HCT116 (cell line): ENCODE measurements around the gene PNMT. TPM values are rescaled to one million over a fixed set of nuclear protein-coding genes. Genes with fewer than 3 reads are reported as not detected.

Experiments
- ATAC-seq: fragments of 200-7000 bp; cut with Tn5 transposase; 2 replicates; pipeline ENCODE4 v1.9.1; 2020; ENCODE audit warnings: mild to moderate bottlenecking, moderate library complexity
- BruUV-seq: library from RNA; stranded (reverse); fragments of 400-500 nt; replicated peaks from 2 replicates; lab custom pipeline; 2021; lab: Mats Ljungman, UMichigan
- CTCF ChIA-PET: fragments of 300-600 bp; sonication (Branson Sonifier 250); formaldehyde crosslinking; loops from one replicate; lab custom pipeline; 2021; ENCODE audit warnings: antibody characterized with exemption; lab: Charles Lee
- POLR2A ChIA-PET: fragments of 300-600, 350-600 bp; sonication (Branson Sonifier 250); formaldehyde crosslinking; loops from one replicate; lab custom pipeline; 2021; ENCODE audit warnings: antibody characterized with exemption; lab: Charles Lee
- RAD21 ChIA-PET, 2 experiments: fragments of 300-600 bp; sonication (Branson Sonifier 250); formaldehyde crosslinking; loops; one replicate each; lab custom pipeline; 2023; ENCODE audit warnings: low total read pairs in 2 of 2; ENCODE audit not compliant: uncharacterized antibody in 2 of 2, unreplicated experiment in 2 of 2, low non-redundant PET in 1 of 2; lab: Charles Lee
- DNase-seq: peaks from one replicate; pipeline ENCODE4 v3.0.0-alpha.2; 2010; ENCODE audit warnings: low read depth, low spot score
- H2AFZ ChIP-seq: fragments of 200-600 bp; shearing (Covaris generic), sonication (generic); 2 replicates; pipeline ENCODE4 v1.6.1; 2017; ENCODE audit warnings: low read depth, mixed run types, mixed read lengths, antibody characterized with exemption, low read length; ENCODE audit not compliant: poor library complexity, severe bottlenecking
- H3K27ac ChIP-seq: 2 replicates; pipeline ENCODE4 v1.5.1; 2012; ENCODE audit warnings: low read depth, low read length
- H3K27me3 ChIP-seq: fragments of 200-600 bp; sonication (generic); 2 replicates; pipeline ENCODE4 v1.6.1; 2016; ENCODE audit warnings: mixed run types, low read length, mixed read lengths; ENCODE audit not compliant: insufficient read depth
- H3K36me3 ChIP-seq, 2 experiments: fragments of 200-500 bp in 1 of 2; fragments of 200-600 bp in 1 of 2; sonication (Bioruptor generic) in 1 of 2; sonication (generic) in 1 of 2; 2 replicates each; pipeline versions ENCODE4 v1.5.1 to v1.6.1; 2014 to 2016; ENCODE audit warnings: low read length in 2 of 2, inconsistent platforms in 1 of 2, mixed read lengths in 1 of 2, mixed run types in 1 of 2; ENCODE audit not compliant: insufficient read depth in 2 of 2, control insufficient read depth in 1 of 2
- H3K4me1 ChIP-seq, 2 experiments: fragments of 200-600 bp in 1 of 2; sonication (generic) in 1 of 2; 2 replicates each; pipeline versions ENCODE4 v1.5.1 to v1.6.1; 2012 to 2017; ENCODE audit warnings: low read length in 2 of 2, inconsistent platforms in 1 of 2, mild to moderate bottlenecking in 1 of 2, mixed read lengths in 1 of 2, mixed run types in 1 of 2, moderate library complexity in 1 of 2; ENCODE audit not compliant: insufficient read depth in 2 of 2, control insufficient read depth in 1 of 2
- H3K4me2 ChIP-seq: fragments of 200-600 bp; sonication (generic); 2 replicates; pipeline ENCODE4 v1.6.1; 2017; ENCODE audit warnings: mixed run types, low read length, mixed read lengths
- H3K4me3 ChIP-seq, 2 experiments: fragments of 200-600 bp in 1 of 2; sonication (generic) in 1 of 2; replicated peaks in 1 of 2; 2 replicates each; pipeline ENCODE4 v1.5.1; 2011 to 2016; ENCODE audit warnings: low read length in 2 of 2, control low read depth in 1 of 2, low read depth in 1 of 2, mild to moderate bottlenecking in 1 of 2, mixed read lengths in 1 of 2, mixed run types in 1 of 2
- H3K79me2 ChIP-seq: fragments of 200-600 bp; sonication (generic); 2 replicates; pipeline ENCODE4 v1.6.1; 2017; ENCODE audit warnings: mild to moderate bottlenecking, mixed run types, low read length, moderate library complexity, mixed read lengths; ENCODE audit not compliant: insufficient read depth
- H3K9ac ChIP-seq: fragments of 200-600 bp; sonication (generic); 2 replicates; pipeline ENCODE4 v1.6.1; 2016; ENCODE audit warnings: low read length, mixed read lengths
- H3K9me2 ChIP-seq: fragments of 200-600 bp; sonication (generic), shearing (Covaris generic); 2 replicates; pipeline ENCODE4 v1.6.1; 2017; ENCODE audit warnings: mixed run types, mild to moderate bottlenecking, moderate library complexity; ENCODE audit not compliant: insufficient read depth
- H3K9me3 ChIP-seq, 2 experiments: fragments of 200-500 bp in 1 of 2; fragments of 200-600 bp in 1 of 2; sonication (Bioruptor generic) in 1 of 2; sonication (generic) in 1 of 2; 2 replicates each; pipeline ENCODE4 v1.6.1; 2014 to 2017; ENCODE audit warnings: low read length in 2 of 2, mixed read lengths in 2 of 2, inconsistent platforms in 1 of 2, low read depth in 1 of 2, mild to moderate bottlenecking in 1 of 2, mixed run types in 1 of 2, moderate library complexity in 1 of 2; ENCODE audit not compliant: control insufficient read depth in 1 of 2, insufficient read depth in 1 of 2
- H4K20me1 ChIP-seq: fragments of 200-600 bp; sonication (generic), shearing (Covaris generic); 2 replicates; pipeline ENCODE4 v1.6.1; 2017; ENCODE audit warnings: mixed run types, mild to moderate bottlenecking, moderate library complexity; ENCODE audit not compliant: insufficient read depth
- CBX3 ChIP-seq: IDR thresholded peaks from 2 replicates; pipeline ENCODE4 v1.6.1; 2012; ENCODE audit warnings: low read depth
- CEBPB ChIP-seq: IDR thresholded peaks from 2 replicates; pipeline ENCODE4 v1.6.1; 2012; ENCODE audit warnings: low read depth
- EGR1 ChIP-seq: IDR thresholded peaks from 2 replicates; pipeline ENCODE4 v1.6.1; 2012; ENCODE audit warnings: low read depth
- EZH2 ChIP-seq: fragments of 200-600 bp; sonication (generic); IDR thresholded peaks from 2 replicates; pipeline ENCODE4 v1.6.1; 2017; ENCODE audit warnings: antibody characterized with exemption, mixed run types
- EZH2phosphoT487 ChIP-seq: fragments of 200-600 bp; IDR thresholded peaks from 2 replicates; pipeline ENCODE4 v1.6.1; 2018; ENCODE audit warnings: antibody characterized with exemption, borderline replicate concordance
- FOSL1 ChIP-seq: IDR thresholded peaks from 2 replicates; pipeline ENCODE4 v1.6.1; 2012; ENCODE audit warnings: low read depth
- JUND ChIP-seq: IDR thresholded peaks from 2 replicates; pipeline ENCODE4 v1.6.1; 2012
- POLR2AphosphoS5 ChIP-seq: IDR thresholded peaks from 2 replicates; pipeline ENCODE4 v1.6.1; 2011; ENCODE audit warnings: mild to moderate bottlenecking, low read depth, low read length, moderate library complexity
- SP1 ChIP-seq: IDR thresholded peaks from 2 replicates; pipeline ENCODE4 v1.6.1; 2012; ENCODE audit warnings: low read depth
- TCF7L2 ChIP-seq: IDR thresholded peaks from 2 replicates; pipeline ENCODE4 v1.7.0; 2011; ENCODE audit warnings: borderline replicate concordance, inconsistent platforms; ENCODE audit not compliant: insufficient read depth, insufficient read length; ENCODE audit errors: extremely low read depth
- YY1 ChIP-seq: IDR thresholded peaks from 2 replicates; pipeline ENCODE4 v1.6.1; 2011; ENCODE audit warnings: low read length, low read depth, moderate library complexity, mild to moderate bottlenecking; ENCODE audit not compliant: insufficient replicate concordance; ENCODE audit errors: extremely low read depth
- ZFX ChIP-seq: fragments of 450-650 bp; IDR thresholded peaks from 2 replicates; pipeline ENCODE4 v1.6.1; 2017
- intact Hi-C: fragments of 100-400 bp; cut with micrococcal nuclease; formaldehyde crosslinking; loops from 2 replicates; pipeline ENCODE4 v1.10.0; 2022
- total RNA-seq: library from RNA; stranded (reverse); gene quantifications from one replicate; pipeline ENCODE4 v1.2.1, GENCODE V29; 2021; ENCODE audit not compliant: unreplicated experiment
- TF ChIP-seq, protein P1 (sequence below): IDR thresholded peaks from 2 replicates; pipeline ENCODE4 v1.6.1; 2012

The PNMT gene
- total RNA-seq, 1 experiment from 2014 or later, result not detected

DNA sequence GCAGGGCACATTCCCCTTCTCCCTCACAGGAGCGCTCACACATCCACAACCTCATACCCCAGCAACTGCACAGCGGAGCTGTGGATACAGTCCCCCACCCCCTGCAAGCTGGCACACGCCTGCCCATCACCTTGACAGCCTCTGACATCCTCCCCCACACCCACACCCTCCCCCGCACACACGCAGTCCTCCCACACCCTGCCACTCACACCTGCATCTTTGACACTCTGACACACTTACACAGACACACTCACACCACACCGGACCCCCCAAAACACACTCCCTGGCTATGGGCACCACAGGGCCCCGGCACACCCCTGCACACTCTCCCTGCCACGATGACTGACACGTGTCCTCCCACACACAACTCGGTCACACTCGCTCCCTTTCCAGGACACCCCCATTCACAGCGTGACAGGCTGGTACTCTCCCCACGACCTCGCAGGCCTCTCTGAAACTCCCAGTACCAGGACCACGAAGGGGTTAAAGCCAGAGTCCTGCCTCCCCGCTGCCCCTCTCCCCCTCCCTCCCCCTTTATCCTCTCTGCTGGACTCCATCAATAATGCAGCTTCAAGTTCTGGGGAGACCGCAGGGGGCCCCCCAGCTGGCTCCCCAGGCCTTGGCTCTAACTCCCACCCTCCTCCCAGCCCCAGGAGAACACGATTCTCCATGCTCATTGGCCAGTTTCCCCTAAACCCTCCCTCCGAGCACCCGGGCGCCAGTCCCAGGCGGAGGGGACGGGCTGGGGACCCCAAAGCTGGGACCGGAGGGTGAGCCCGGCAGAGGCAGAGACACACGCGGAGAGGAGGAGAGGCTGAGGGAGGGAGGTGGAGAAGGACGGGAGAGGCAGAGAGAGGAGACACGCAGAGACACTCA lies 41.8 kb upstream of the PNMT start, which contains the start of gene PPP1R1B:
Gene PPP1R1B (plus strand): TSS at position 782 of the 876 bp plus-strand sequence. CDS start 441 bp downstream, outside the sequence.
- Histone ChIP-seq H4K20me1 (no peaks in the 10 kb centered on the region), H3K36me3 (no peaks in the 10 kb centered on the region), H2AFZ (no peak within 1 kb of the TSS), H3K27me3 (no peaks in the 10 kb centered on the region), H3K79me2 (no peaks in the 10 kb centered on the region), H3K4me1 (peaks cover 16 to 33% of the 10 kb centered on the region in 2 experiments; a peak in 3 of 4 replicates), H3K4me2 (no peak within 1 kb of the TSS)
- ATAC-seq, result no peak
- intact Hi-C loops, result no loop called here
- TF ChIP-seq CEBPB (no peak), YY1 (no peak), ZFX (no peak), EZH2phosphoT487 (no peak), JUND (no peak), FOSL1 (no peak), TCF7L2 (no peak), SP1 (no peak), POLR2AphosphoS5 (no peak), EGR1 (no peak), EZH2 (no peak), CBX3 (no peak)
- TF ChIP-seq, protein P1, sequence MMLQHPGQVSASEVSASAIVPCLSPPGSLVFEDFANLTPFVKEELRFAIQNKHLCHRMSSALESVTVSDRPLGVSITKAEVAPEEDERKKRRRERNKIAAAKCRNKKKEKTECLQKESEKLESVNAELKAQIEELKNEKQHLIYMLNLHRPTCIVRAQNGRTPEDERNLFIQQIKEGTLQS, result no peak
- TF ChIP-seq, all 23 proteins: peak for 0
- Histone ChIP-seq H3K9me2 (no peaks in the 10 kb centered on the region), H3K4me3 (no peak within 1 kb of the TSS), H3K9ac (no peak within 1 kb of the TSS), H3K27ac (no peak within 1 kb of the TSS), H3K9me3 (no peaks in the 10 kb centered on the region)
- CTCF ChIA-PET, result interaction anchor here (1.2 to 8.4 kb wide), 2 partner anchors 5 to 27 kb away, joined by 3 to 157 read pairs; no protein-coding TSS in a partner anchor
- no peak for DNase-seq
- RAD21 ChIA-PET, result no interaction called here
- no TSS peak for BruUV-seq
- POLR2A ChIA-PET, result no interaction called here
